Thoracic aorta (tissue), 2 donors: ENCODE measurements around the gene RASSF1. TPM values are rescaled to one million over a fixed set of nuclear protein-coding genes. Genes with fewer than 3 reads are reported as not detected.

Experiments
- ATAC-seq: fragments of 150-250 bp; one replicate; pipeline ENCODE4 v1.8.0; 2017; ENCODE audit warnings: low read depth; ENCODE audit not compliant: insufficient number of reproducible peaks, low FRiP score
- DNase-seq: peaks from one replicate; pipeline ENCODE4 v3.0.0-alpha.2; 2020; ENCODE audit warnings: low spot score
- H3K27ac ChIP-seq, 2 donors: fragments of 200-600 bp; sonication (generic); 1 replicate in 1 of 2; 2 replicates in 1 of 2; pipeline ENCODE4 v1.5.1; 2016; ENCODE audit warnings: mild to moderate bottlenecking in 2 of 2, moderate library complexity in 2 of 2
- H3K27me3 ChIP-seq: fragments of 200-600 bp; sonication (generic); replicated peaks from 2 replicates; pipeline ENCODE4 v1.6.0; 2016; ENCODE audit warnings: mild to moderate bottlenecking; ENCODE audit not compliant: insufficient read depth
- H3K36me3 ChIP-seq: fragments of 200-600 bp; sonication (generic); one replicate; pipeline ENCODE4 v1.5.1; 2016
- H3K4me1 ChIP-seq, 2 donors: fragments of 200-600 bp; sonication (generic); 1 replicate in 1 of 2; 2 replicates in 1 of 2; pipeline versions ENCODE4 v1.5.1 to v1.6.0; 2016; ENCODE audit warnings: low read depth in 2 of 2, mild to moderate bottlenecking in 1 of 2; ENCODE audit not compliant: control insufficient read depth in 1 of 2
- H3K4me3 ChIP-seq: fragments of 200-600 bp; sonication (generic); 2 replicates; pipeline ENCODE4 v1.5.1; 2016; ENCODE audit warnings: mild to moderate bottlenecking
- H3K9me3 ChIP-seq: fragments of 200-600 bp; sonication (generic); 2 replicates; pipeline ENCODE4 v1.5.1; 2016
- total RNA-seq, 2 donors: library from RNA; depleted of rRNA; stranded (reverse); fragments of >200 nt; gene quantifications; one replicate each; pipeline versions ENCODE4 v1.1.0 to v1.2.3, GENCODE V29; 2016
- TF ChIP-seq, protein P1 (sequence below): fragments of 200-600 bp; sonication (generic); IDR thresholded peaks from one replicate; pipeline ENCODE4 v1.5.1; 2019; ENCODE audit warnings: antibody characterized with exemption

Gene RASSF1
- total RNA-seq, 2 donors from 2014 or later: 45.2 to 72.2 TPM

GRCh38 chr3:50385754-50386153 lies 45.1 kb upstream of the RASSF1 start:
- DNase-seq (no peak), ATAC-seq (no peak)
- Histone ChIP-seq H3K9me3 (no peaks in the 10 kb centered on the region), H3K4me3 (no peak overlapping the region), H3K27ac (no peak overlapping the region), H3K4me1 (peaks cover 7 to 32% of the 10 kb centered on the region in 2 donors), H3K27me3 (no peaks in the 10 kb centered on the region), H3K36me3 (no peaks in the 10 kb centered on the region)
- TF ChIP-seq, protein P1, sequence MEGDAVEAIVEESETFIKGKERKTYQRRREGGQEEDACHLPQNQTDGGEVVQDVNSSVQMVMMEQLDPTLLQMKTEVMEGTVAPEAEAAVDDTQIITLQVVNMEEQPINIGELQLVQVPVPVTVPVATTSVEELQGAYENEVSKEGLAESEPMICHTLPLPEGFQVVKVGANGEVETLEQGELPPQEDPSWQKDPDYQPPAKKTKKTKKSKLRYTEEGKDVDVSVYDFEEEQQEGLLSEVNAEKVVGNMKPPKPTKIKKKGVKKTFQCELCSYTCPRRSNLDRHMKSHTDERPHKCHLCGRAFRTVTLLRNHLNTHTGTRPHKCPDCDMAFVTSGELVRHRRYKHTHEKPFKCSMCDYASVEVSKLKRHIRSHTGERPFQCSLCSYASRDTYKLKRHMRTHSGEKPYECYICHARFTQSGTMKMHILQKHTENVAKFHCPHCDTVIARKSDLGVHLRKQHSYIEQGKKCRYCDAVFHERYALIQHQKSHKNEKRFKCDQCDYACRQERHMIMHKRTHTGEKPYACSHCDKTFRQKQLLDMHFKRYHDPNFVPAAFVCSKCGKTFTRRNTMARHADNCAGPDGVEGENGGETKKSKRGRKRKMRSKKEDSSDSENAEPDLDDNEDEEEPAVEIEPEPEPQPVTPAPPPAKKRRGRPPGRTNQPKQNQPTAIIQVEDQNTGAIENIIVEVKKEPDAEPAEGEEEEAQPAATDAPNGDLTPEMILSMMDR: no peak

DNA sequence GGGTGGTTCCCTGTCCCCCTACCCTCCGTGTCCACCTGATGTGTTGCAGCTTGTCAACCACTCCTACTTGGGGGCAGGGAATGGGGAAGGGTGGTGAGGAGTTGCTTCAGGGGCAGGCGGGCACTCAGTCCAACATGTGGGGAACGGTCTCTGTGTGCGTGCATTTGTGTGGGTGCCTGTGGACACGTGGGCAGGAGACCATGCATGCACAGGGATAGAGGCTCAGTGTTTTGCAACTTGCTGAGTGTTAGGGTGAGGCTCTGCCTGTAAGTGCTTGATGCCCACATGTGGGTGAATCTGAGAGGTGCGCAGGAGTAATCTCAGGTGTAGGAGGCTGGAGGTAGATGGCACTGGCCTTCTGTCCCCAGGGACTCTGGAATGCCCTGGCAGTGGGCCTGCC lies 43.1 kb upstream of the RASSF1 start:
- DNase-seq (no peak), ATAC-seq (no peak)
- TF ChIP-seq, protein P1: no peak

DNA sequence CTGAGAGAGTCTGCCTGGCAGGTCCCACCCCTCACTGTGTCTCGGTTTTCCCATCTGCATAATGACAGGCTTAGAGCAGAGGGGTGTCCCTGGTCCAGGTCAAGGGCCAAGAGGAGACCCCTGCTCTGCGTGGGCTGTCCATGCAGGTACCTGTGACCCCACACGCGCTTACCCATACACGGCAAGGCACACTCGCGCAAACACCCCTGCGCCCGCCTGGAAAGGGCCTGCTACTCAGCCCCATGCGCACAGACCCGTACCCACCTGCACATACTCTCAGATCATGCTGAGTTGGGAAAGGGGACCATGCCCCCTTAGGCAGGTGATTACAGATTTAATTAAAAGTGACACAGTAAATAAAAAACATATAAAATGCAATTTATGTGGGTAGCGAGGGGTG lies 42.1 kb upstream of the RASSF1 start:
- Histone ChIP-seq H3K9me3 (no peaks in the 10 kb centered on the region), H3K36me3 (no peaks in the 10 kb centered on the region), H3K27ac (peak overlapping the region in 1 of 2 donors; percentile 72), H3K4me1 (peaks cover 4 to 21% of the 10 kb centered on the region in 2 donors), H3K4me3 (no peak overlapping the region), H3K27me3 (no peaks in the 10 kb centered on the region)
- TF ChIP-seq, protein P1: no peak
- DNase-seq (no peak), ATAC-seq (no peak)

More for the DNA sequence above, 43.1 kb upstream of the RASSF1 start:
- Histone ChIP-seq H3K4me3 (no peak overlapping the region), H3K36me3 (no peaks in the 10 kb centered on the region), H3K27ac (peak overlapping the region in 1 of 2 donors; percentile 72), H3K27me3 (no peaks in the 10 kb centered on the region), H3K4me1 (peaks cover 4 to 21% of the 10 kb centered on the region in 2 donors), H3K9me3 (no peaks in the 10 kb centered on the region)

GRCh38 chr3:50381383-50381782 lies 40.7 kb upstream of the RASSF1 start:
- no peaks in the 10 kb centered on the region for H3K9me3 ChIP-seq
- no peak for DNase-seq
- H3K36me3 ChIP-seq: no peaks in the 10 kb centered on the region
- no peaks in the 10 kb centered on the region for H3K27me3 ChIP-seq
- ATAC-seq: no peak
- H3K4me1 ChIP-seq: peaks cover 4 to 21% of the 10 kb centered on the region in 2 donors
- no peak overlapping the region for H3K27ac ChIP-seq
- TF ChIP-seq, protein P1: no peak
- no peak overlapping the region for H3K4me3 ChIP-seq

DNA sequence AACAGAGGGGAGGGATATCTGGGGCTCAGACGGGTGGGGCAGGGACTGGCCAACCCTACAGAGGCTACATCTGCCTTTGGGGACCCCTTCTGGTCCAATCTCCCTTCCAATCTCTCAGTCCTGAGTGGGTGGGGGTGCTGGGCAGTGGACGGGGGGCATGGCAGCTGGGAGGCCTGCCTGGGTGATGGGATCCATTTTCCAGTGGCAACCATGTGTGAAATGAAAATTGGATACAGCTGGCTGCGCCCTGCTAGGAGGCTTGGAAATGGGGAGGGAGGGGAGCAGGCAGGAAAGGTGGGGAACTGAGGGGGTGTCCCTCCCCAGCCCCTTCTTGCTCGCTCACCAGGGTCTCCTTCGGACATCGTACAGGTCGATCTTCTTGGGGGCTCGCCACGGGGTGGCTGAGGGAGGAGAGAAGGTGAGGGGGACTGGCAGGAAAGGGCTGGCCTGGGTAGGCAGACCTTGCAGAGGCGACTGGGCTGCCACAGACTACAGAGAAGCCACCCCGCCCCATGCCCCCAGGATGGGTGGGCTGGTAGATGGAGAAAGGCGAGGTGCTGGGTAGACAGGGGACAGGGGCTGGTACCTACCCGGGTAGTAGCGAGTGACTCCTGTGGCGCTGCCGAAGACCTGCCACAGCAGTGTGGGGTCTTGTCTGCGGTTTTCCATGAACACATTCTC lies 39.9 kb upstream of the RASSF1 start:
- ATAC-seq (no peak), DNase-seq (no peak)
- no peak overlapping the region for H3K27ac ChIP-seq
- H3K9me3 ChIP-seq: no peaks in the 10 kb centered on the region
- peaks cover 4 to 21% of the 10 kb centered on the region in 2 donors for H3K4me1 ChIP-seq
- no peak overlapping the region for H3K4me3 ChIP-seq
- TF ChIP-seq, protein P1: no peak
- H3K27me3 ChIP-seq: no peaks in the 10 kb centered on the region
- no peaks in the 10 kb centered on the region for H3K36me3 ChIP-seq
